ENCODE results near the gene PLXNA2.

The PLXNA2 gene

DNA sequence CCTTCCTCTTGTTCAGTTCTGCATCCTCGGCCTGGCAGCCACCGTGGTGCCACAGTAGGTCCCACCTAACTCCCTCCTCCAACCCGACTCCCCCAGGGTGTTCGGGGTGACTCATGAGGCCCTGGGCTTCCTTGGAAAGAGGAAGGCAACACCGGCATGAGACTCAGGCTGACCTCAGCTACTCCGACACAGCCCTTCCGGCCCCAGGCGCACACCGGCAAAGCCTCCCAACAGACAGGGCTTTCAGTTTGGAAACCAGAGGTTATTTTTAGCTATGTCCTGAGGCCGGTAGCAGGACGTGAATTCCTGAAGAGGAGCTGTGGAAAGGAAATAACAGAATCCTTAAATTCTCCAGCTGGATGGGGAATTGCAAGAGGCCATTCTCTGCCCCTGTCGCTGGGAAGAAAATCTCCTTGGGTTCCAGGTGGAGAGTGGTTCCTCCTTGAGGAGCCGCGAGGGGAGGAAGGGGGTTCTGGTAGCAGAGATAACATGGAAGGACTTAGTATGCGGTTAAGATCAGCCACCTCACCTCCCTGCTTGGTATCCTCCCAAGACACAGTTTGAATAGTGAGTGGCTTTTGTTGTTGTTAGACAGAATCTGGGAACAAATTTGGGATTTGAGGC is 24.4 kb downstream of the PLXNA2 start:
- no peak overlapping the region for H3K27ac Mint-ChIP-seq
- no peaks in the 10 kb centered on the region for H3K9me3 Mint-ChIP-seq
- no peaks in the 10 kb centered on the region for H3K36me3 Mint-ChIP-seq (ENCODE audit: insufficient read depth)
- DNase-seq (no peak), ATAC-seq (replicated peaks) (no peak)
- peaks cover 0 to 2% of the 10 kb centered on the region in 2 donors for H3K4me1 Mint-ChIP-seq (ENCODE audit: low read depth in 2 of 2)
- peaks cover 10 to 38% of the 10 kb centered on the region in 2 donors for H3K27me3 Mint-ChIP-seq
- no peak overlapping the region for H3K4me3 Mint-ChIP-seq

- Mint-ChIP-seq H3K27ac (no peak overlapping the region), H3K4me1 (ENCODE audit: low read depth in 2 of 2) (peaks cover 0 to 2% of the 10 kb centered on the region in 2 donors), H3K27me3 (peaks cover 5 to 32% of the 10 kb centered on the region in 2 donors), H3K4me3 (no peak overlapping the region), H3K9me3 (no peaks in the 10 kb centered on the region), H3K36me3 (ENCODE audit: insufficient read depth) (no peaks in the 10 kb centered on the region)
- ATAC-seq (replicated peaks) (no peak), DNase-seq (no peak)
These were observed 25.0 kb downstream of the PLXNA2 start for GRCh38 chr1:208219098-208219658.

- peaks cover 0 to 2% of the 10 kb centered on the region in 2 donors for H3K4me1 Mint-ChIP-seq (ENCODE audit: low read depth in 2 of 2)
These were observed 25.7 kb downstream of the PLXNA2 start for GRCh38 chr1:208218237-208219097.

DNA sequence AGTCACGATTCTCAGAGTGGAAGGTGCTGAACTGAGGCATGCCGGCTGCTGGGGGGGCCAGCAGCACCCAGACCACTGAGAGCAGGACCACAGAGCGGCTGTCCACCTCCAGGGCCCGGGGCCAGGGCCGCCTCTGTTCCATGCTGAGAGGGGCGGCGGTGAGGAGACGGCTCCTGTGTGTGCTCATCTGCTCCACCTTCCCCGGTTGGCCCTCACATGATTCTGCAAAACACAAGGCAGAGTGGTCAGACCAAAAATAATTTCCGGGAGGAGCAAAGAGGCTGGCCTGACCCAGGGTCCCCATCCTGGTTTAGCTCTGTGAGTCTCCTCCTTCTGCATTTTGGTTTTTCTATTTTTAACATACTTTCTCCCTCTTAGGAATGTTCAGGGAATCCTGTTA is 26.4 kb downstream of the PLXNA2 start:
- ATAC-seq (replicated peaks) (no peak), DNase-seq (no peak)
- Mint-ChIP-seq H3K27ac (no peak overlapping the region), H3K4me3 (no peak overlapping the region), H3K36me3 (ENCODE audit: insufficient read depth) (no peaks in the 10 kb centered on the region), H3K27me3 (peaks cover 5 to 21% of the 10 kb centered on the region in 2 donors), H3K4me1 (ENCODE audit: low read depth in 2 of 2) (peaks cover 0 to 2% of the 10 kb centered on the region in 2 donors), H3K9me3 (no peaks in the 10 kb centered on the region)

More at GRCh38 chr1:208218237-208219097, 25.7 kb downstream of the PLXNA2 start:
- ATAC-seq (replicated peaks) (no peak), DNase-seq (no peak)
- no peaks in the 10 kb centered on the region for H3K36me3 Mint-ChIP-seq (ENCODE audit: insufficient read depth)
- H3K4me3 Mint-ChIP-seq, result no peak overlapping the region
- no peaks in the 10 kb centered on the region for H3K9me3 Mint-ChIP-seq
- no peak overlapping the region for H3K27ac Mint-ChIP-seq
- peaks cover 5 to 25% of the 10 kb centered on the region in 2 donors for H3K27me3 Mint-ChIP-seq

GRCh38 chr1:208216806-208217205 is 27.4 kb downstream of the PLXNA2 start:
- Mint-ChIP-seq H3K4me3 (no peak overlapping the region), H3K27me3 (peaks cover under 1 to 11% of the 10 kb centered on the region in 2 donors), H3K27ac (no peak overlapping the region), H3K4me1 (ENCODE audit: low read depth in 2 of 2) (peaks cover 0 to 2% of the 10 kb centered on the region in 2 donors), H3K36me3 (ENCODE audit: insufficient read depth) (no peaks in the 10 kb centered on the region), H3K9me3 (no peaks in the 10 kb centered on the region)
- ATAC-seq (replicated peaks), result no peak
- DNase-seq, result no peak

DNA sequence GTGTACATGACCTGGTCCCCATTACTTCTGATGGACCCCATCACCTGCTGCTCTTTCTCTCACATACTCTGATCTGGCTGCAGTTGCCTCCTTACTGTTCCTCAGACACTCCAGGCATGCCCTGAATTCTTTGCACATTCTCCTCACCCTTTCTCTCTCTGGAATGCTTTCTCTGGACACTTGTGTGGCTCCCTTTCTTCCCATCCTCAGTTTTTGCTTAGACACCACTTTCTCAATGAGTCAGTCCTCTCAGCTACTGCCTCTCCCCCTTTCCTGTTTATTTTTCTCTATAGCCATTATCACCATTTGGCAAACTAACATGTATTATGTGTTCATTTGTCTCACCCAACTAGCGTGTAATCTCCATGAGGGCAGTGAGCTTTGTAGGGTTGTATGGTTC is 28.1 kb downstream of the PLXNA2 start:
- Mint-ChIP-seq H3K27me3 (peaks cover 0 to 8% of the 10 kb centered on the region in 2 donors), H3K27ac (no peak overlapping the region), H3K9me3 (no peaks in the 10 kb centered on the region), H3K36me3 (ENCODE audit: insufficient read depth) (no peaks in the 10 kb centered on the region), H3K4me3 (no peak overlapping the region), H3K4me1 (ENCODE audit: low read depth in 2 of 2) (peaks cover 0 to 2% of the 10 kb centered on the region in 2 donors)
- DNase-seq (no peak), ATAC-seq (replicated peaks) (no peak)

DNA sequence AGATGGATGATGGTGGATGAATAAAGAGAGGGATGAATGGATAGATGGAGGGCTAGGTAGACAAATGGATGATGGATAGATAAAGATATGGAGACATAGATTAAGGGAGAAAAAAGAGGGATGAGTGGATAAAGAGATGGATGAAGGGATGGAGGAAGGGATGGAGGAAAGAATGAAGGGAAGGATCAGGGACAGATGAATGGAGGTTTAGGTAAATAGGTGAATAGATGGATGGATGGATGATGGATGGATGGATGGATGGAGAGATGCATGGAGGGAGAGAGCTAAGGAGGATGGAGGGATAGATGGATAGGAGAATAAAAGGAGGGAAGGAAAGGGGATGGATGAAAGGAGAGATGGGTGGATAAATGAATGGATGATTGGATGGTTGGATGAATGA is 28.8 kb downstream of the PLXNA2 start:
- no peak for ATAC-seq (replicated peaks)
- H3K4me1 Mint-ChIP-seq (ENCODE audit: low read depth in 2 of 2), result peaks cover 0 to 2% of the 10 kb centered on the region in 2 donors
- no peaks in the 10 kb centered on the region for H3K9me3 Mint-ChIP-seq

DNA sequence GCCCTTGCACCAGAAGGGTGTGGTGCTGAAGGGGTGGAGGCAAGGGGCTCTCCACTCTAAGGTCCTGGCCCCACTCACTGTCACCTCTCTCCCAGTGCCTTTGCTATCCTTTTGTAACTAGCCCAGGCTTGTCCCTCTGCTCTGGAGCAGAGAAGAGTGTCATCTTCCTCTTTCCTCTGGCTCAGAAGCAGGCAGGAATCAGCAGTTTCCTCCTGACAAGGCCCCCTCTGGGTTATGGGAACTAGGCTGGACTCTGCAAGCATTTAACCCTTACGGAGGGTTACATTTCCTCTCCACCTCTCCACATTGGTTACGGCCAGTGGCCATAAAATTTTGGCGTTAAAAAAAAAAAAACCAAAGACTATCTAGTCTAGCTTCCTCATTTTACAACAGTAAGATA is 30.4 kb downstream of the PLXNA2 start:
- Mint-ChIP-seq H3K36me3 (ENCODE audit: insufficient read depth) (no peaks in the 10 kb centered on the region), H3K9me3 (no peaks in the 10 kb centered on the region), H3K27ac (no peak overlapping the region), H3K4me3 (no peak overlapping the region), H3K4me1 (ENCODE audit: low read depth in 2 of 2) (no peaks in the 10 kb centered on the region), H3K27me3 (no peaks in the 10 kb centered on the region)
- ATAC-seq (replicated peaks) (no peak), DNase-seq (no peak)

More for the DNA sequence above, 28.8 kb downstream of the PLXNA2 start:
- Mint-ChIP-seq H3K4me3 (no peak overlapping the region), H3K27ac (no peak overlapping the region), H3K36me3 (ENCODE audit: insufficient read depth) (no peaks in the 10 kb centered on the region), H3K27me3 (peaks cover 0 to 1% of the 10 kb centered on the region in 2 donors)
- no peak for DNase-seq

DNA sequence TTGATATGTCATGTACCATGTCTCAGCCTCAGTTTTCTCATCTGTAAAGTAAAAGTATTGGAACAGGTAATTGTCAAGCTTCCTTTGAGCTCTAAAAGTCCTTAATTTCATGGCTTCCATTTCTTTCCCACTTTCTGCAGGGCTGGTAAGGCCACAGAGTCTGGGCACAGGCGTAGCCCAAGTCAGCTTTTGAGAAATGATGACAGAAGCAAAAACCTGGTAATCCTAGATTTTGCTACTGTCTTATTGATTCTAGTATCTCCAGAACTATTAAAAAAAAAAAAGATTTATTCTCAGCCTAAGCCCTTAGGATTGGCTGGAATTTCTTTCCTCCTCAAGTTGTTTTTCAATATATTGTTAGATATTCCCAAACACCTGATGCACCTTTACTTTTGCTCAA is 31.3 kb downstream of the PLXNA2 start:
- Mint-ChIP-seq H3K27ac (no peak overlapping the region), H3K4me1 (ENCODE audit: low read depth in 2 of 2) (no peaks in the 10 kb centered on the region), H3K36me3 (ENCODE audit: insufficient read depth) (no peaks in the 10 kb centered on the region), H3K4me3 (no peak overlapping the region), H3K9me3 (no peaks in the 10 kb centered on the region), H3K27me3 (no peaks in the 10 kb centered on the region)
- no peak for DNase-seq
- no peak for ATAC-seq (replicated peaks)

DNA sequence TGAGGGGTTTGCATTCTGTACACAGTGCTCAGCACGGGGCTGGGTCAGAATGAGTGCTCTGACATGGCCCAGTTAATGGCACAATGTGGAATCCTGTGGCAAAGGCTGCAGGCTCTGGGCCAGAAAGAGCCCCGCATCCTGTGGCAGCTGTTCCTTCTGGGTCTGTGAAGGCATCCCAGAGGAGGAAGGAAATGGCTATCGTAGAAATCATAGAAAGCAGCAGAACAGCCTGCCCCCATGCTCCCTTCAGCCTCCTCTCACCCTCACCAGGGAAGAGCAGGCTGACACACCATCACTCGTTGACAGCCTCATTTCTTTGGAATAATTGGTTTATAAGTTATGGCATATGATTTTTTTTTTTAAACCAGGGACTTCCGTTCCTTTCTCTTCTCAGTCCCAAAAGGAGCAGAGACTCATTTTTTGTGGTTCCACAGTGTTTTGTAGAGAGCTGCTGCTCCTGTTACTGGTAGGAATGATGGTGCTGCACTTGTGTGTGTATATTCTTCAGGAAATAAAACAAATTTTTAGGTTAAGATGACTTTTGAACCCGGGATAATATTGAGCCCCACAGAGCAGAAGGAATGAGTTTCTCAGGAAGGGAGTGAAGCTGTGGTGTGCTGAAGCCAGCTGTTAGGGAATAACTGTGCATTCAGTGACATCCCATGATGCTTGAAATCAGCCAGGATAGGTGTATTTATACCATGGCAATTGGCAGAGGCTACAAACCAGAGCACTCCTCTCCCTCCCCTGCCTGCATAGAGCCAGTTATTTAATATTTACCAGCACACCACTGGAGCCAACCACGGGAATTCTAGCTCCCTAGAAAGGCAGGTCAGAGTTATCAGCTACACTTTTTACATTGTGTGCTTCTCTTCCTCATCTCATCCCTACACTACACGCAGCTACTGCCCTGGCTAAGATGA is 32.0 kb downstream of the PLXNA2 start:
- DNase-seq (no peak), ATAC-seq (replicated peaks) (no peak)
- no peaks in the 10 kb centered on the region for H3K27me3 Mint-ChIP-seq
- H3K36me3 Mint-ChIP-seq (ENCODE audit: insufficient read depth), result no peaks in the 10 kb centered on the region
- H3K4me3 Mint-ChIP-seq, result no peak overlapping the region
- no peaks in the 10 kb centered on the region for H3K9me3 Mint-ChIP-seq
- no peaks in the 10 kb centered on the region for H3K4me1 Mint-ChIP-seq (ENCODE audit: low read depth in 2 of 2)
- no peak overlapping the region for H3K27ac Mint-ChIP-seq

DNA sequence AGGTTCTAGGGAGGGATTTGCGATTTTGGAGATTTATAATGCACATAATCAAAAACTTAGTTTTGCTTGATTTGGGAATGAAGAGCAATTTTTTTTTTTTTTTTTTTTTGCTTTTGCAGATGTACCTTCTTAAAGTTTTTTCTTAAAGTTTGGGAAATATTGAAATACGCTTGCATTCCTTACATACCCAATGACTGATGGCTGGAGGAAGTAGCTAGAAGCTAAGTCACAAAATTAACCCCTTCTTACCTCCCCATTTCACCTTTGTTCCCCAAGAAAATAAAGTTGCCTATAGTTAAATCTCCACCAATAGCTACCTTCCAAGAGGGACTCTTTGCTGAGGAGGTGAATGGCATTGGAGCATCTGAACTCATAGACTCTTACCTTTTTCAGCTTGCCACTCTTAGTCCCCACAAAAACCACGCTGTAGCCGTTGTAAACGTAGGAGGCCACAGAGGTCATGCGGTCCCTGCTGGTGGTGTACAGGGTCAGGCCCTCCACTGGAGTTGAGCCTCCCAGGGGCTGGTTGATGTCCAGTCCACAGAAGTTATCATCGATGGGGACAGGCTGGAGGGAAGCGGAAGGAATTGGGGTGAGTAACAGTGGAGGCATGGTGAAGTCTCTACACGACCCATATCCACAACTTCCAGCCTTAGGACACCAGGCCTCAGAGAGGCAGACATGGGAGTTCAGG is 34.1 kb downstream of the PLXNA2 start:
- Mint-ChIP-seq H3K4me3 (no peak overlapping the region), H3K27ac (no peak overlapping the region), H3K36me3 (ENCODE audit: insufficient read depth) (no peaks in the 10 kb centered on the region), H3K9me3 (no peaks in the 10 kb centered on the region), H3K27me3 (no peaks in the 10 kb centered on the region), H3K4me1 (ENCODE audit: low read depth in 2 of 2) (no peaks in the 10 kb centered on the region)
- DNase-seq, result no peak
- no peak for ATAC-seq (replicated peaks)

- H3K27me3 Mint-ChIP-seq, result no peaks in the 10 kb centered on the region
- H3K4me3 Mint-ChIP-seq, result no peak overlapping the region
- no peaks in the 10 kb centered on the region for H3K36me3 Mint-ChIP-seq (ENCODE audit: insufficient read depth)
- H3K4me1 Mint-ChIP-seq (ENCODE audit: low read depth in 2 of 2), result no peaks in the 10 kb centered on the region
- ATAC-seq (replicated peaks) (no peak), DNase-seq (no peak)
- H3K9me3 Mint-ChIP-seq, result no peaks in the 10 kb centered on the region
- H3K27ac Mint-ChIP-seq, result no peak overlapping the region
These were observed 34.9 kb downstream of the PLXNA2 start for GRCh38 chr1:208209286-208209685.

DNA sequence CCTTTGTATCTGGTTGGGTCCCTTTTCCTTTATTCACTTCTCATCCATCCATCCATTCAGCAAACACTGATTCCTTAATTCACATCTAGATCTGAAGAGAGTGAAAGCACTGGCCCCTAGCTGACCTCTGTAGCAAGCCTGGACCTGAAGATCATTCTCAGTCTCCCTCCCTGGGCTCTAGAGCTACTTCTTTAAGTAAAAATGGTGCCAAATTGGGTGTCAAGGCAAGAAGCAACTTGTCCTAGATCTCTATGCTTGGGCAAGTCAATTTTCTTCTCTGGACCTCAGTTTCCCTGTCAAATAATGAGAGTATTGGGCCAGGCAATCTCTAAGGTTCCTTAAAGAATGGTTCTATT is 36.1 kb downstream of the PLXNA2 start:
- Mint-ChIP-seq H3K27ac (no peak overlapping the region), H3K27me3 (no peaks in the 10 kb centered on the region), H3K4me3 (no peak overlapping the region), H3K9me3 (no peaks in the 10 kb centered on the region), H3K4me1 (ENCODE audit: low read depth in 2 of 2) (no peaks in the 10 kb centered on the region), H3K36me3 (ENCODE audit: insufficient read depth) (no peaks in the 10 kb centered on the region)
- DNase-seq (no peak), ATAC-seq (replicated peaks) (no peak)
